Neural cell (in vitro differentiated cells): ENCODE measurements around the gene NDST4. TPM values are rescaled to one million over a fixed set of nuclear protein-coding genes. Genes with fewer than 3 reads are reported as not detected.

Experiments used
- H2AFZ ChIP-seq: fragments of 200-600, 300-800 bp; sonication (generic), shearing (Covaris generic); 2 replicates; pipeline ENCODE4 v1.6.0; 2014; ENCODE audit warnings: low read depth, mild to moderate bottlenecking, antibody characterized with exemption, low read length, moderate library complexity
- H3F3A ChIP-seq: fragments of 200-600 bp; shearing (Covaris generic); 2 replicates; pipeline ENCODE4 v1.6.1; 2016; ENCODE audit warnings: mild to moderate bottlenecking, moderate library complexity, mixed read lengths, antibody characterized with exemption, low read length; ENCODE audit not compliant: insufficient read depth, poor library complexity, severe bottlenecking
- H3K27ac ChIP-seq: fragments of 200-600, 300-800 bp; sonication (generic), shearing (Covaris generic); 2 replicates; pipeline ENCODE4 v1.5.1; 2014; ENCODE audit warnings: mild to moderate bottlenecking, low read length, moderate library complexity
- H3K27me3 ChIP-seq: fragments of 300-800, 200-600 bp; sonication (generic), shearing (Covaris generic); 2 replicates; pipeline ENCODE4 v1.6.0; 2014; ENCODE audit warnings: mild to moderate bottlenecking, low read depth, low read length, moderate library complexity; ENCODE audit not compliant: insufficient read depth
- H3K36me3 ChIP-seq: fragments of 300-800, 200-600 bp; sonication (generic), shearing (Covaris generic); 2 replicates; pipeline ENCODE4 v1.5.1; 2014; ENCODE audit warnings: mild to moderate bottlenecking, antibody characterized with exemption, low read length, moderate library complexity; ENCODE audit not compliant: insufficient read depth
- H3K4me2 ChIP-seq: fragments of 300-800, 200-600 bp; sonication (generic), shearing (Covaris generic); 2 replicates; pipeline ENCODE4 v1.6.0; 2014; ENCODE audit warnings: mild to moderate bottlenecking, low read length
- H3K4me3 ChIP-seq: fragments of 300-800, 200-600 bp; sonication (generic), shearing (Covaris generic); 2 replicates; pipeline ENCODE4 v1.5.1; 2014; ENCODE audit warnings: mild to moderate bottlenecking, low read length, moderate library complexity
- H3K79me2 ChIP-seq: fragments of 200-600 bp; shearing (Covaris generic); replicated peaks from 2 replicates; pipeline ENCODE4 v1.6.0; 2014; ENCODE audit warnings: mild to moderate bottlenecking, low read length, moderate library complexity; ENCODE audit not compliant: insufficient read depth
- H3K9ac ChIP-seq: fragments of 300-800, 200-600 bp; sonication (generic), shearing (Covaris generic); 2 replicates; pipeline ENCODE4 v1.6.1; 2016; ENCODE audit warnings: mild to moderate bottlenecking, low read length, mixed read lengths
- H3K9me2 ChIP-seq: fragments of 200-600 bp; shearing (Covaris generic); 2 replicates; pipeline ENCODE4 v1.6.1; 2016; ENCODE audit warnings: mild to moderate bottlenecking, low read length, mixed read lengths; ENCODE audit not compliant: insufficient read depth
- H3K9me3 ChIP-seq: fragments of 200-600, 300-800 bp; sonication (generic), shearing (Covaris generic); 2 replicates; pipeline ENCODE4 v1.6.1; 2016; ENCODE audit warnings: mild to moderate bottlenecking, mixed run types, low read length, moderate library complexity, mixed read lengths
- H4K20me1 ChIP-seq: fragments of 200-600 bp; shearing (Covaris generic); 2 replicates; pipeline ENCODE4 v1.6.1; 2016; ENCODE audit warnings: mild to moderate bottlenecking, mixed run types; ENCODE audit not compliant: insufficient read depth
- EP300 ChIP-seq: fragments of 450-650 bp; conservative IDR thresholded peaks from 2 replicates; pipeline ENCODE4 v1.6.1; 2014; ENCODE audit warnings: antibody characterized with exemption, mild to moderate bottlenecking, moderate library complexity; ENCODE audit not compliant: poor library complexity, severe bottlenecking
- EZH2 ChIP-seq: fragments of 200-600, 300-800 bp; shearing (Covaris generic), sonication (generic); IDR thresholded peaks from 2 replicates; pipeline ENCODE4 v1.6.1; 2014; ENCODE audit warnings: antibody characterized with exemption, low read length, borderline replicate concordance, mild to moderate bottlenecking; ENCODE audit not compliant: insufficient read depth, poor library complexity, severe bottlenecking
- MXI1 ChIP-seq: fragments of 450-650 bp; conservative IDR thresholded peaks from 2 replicates; pipeline ENCODE4 v1.6.1; 2014; ENCODE audit warnings: antibody characterized with exemption, mild to moderate bottlenecking; ENCODE audit not compliant: poor library complexity, severe bottlenecking
- POLR2AphosphoS5 ChIP-seq: IDR thresholded peaks from 2 replicates; pipeline ENCODE4 v1.6.1; 2012
- RAD21 ChIP-seq: fragments of 450-650 bp; conservative IDR thresholded peaks from 2 replicates; pipeline ENCODE4 v1.6.1; 2014; ENCODE audit warnings: antibody characterized with exemption, mild to moderate bottlenecking, moderate library complexity
- SMC3 ChIP-seq: fragments of 450-650 bp; conservative IDR thresholded peaks from 2 replicates; pipeline ENCODE4 v1.6.1; 2014; ENCODE audit warnings: antibody characterized with exemption, mild to moderate bottlenecking, moderate library complexity; ENCODE audit not compliant: poor library complexity
- TAF1 ChIP-seq: IDR thresholded peaks from 2 replicates; pipeline ENCODE4 v1.6.1; 2012; ENCODE audit warnings: low read depth
- polyA plus RNA-seq: library from polyadenylated mRNA; depleted of rRNA; stranded (reverse); fragments of >200 nt; gene quantifications from 2 replicates; pipeline ENCODE4 v1.2.3, GENCODE V29; 2014
- TF ChIP-seq, protein P1 (sequence below): IDR thresholded peaks from 2 replicates; pipeline ENCODE4 v1.6.1; 2012; ENCODE audit warnings: borderline replicate concordance
- TF ChIP-seq, protein P2 (sequence below): fragments of 450-650 bp; IDR thresholded peaks from 2 replicates; pipeline ENCODE4 v1.5.1; 2014; ENCODE audit warnings: antibody characterized with exemption, mild to moderate bottlenecking, moderate library complexity; ENCODE audit not compliant: poor library complexity, severe bottlenecking

The NDST4 gene
- polyA plus RNA-seq, 1 donor from 2014 or later: 1.3 TPM

DNA sequence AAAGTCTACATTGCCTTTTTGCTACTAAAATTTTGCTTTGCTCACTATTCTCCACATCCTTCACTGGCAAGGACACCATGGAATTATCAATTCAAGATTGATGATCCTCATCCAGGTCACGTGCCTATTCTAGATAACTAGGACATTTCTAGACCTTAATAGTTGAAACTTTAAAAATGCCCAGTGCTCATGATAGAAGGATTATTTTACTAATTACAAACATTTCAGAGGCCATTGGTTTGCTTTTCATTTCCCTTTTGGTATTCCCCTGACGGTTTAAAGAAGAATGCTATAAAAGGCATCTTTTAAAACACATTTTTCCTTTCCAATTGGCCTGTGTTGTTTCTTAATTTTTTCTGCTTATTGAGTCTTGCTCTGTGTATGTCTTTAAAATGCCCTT, 249.4 kb downstream of the NDST4 start:
- Histone ChIP-seq H3K9me3 (no peaks in the 10 kb centered on the region), H3K9ac (no peak overlapping the region), H3K27ac (no peak overlapping the region), H3K4me3 (no peak overlapping the region), H3K79me2 (no peaks in the 10 kb centered on the region), H2AFZ (no peak overlapping the region), H3K36me3 (no peaks in the 10 kb centered on the region), H3K9me2 (no peaks in the 10 kb centered on the region), H4K20me1 (no peaks in the 10 kb centered on the region), H3K4me2 (no peak overlapping the region), H3K27me3 (no peaks in the 10 kb centered on the region), H3F3A (peaks cover 3% of the 10 kb centered on the region)
- TF ChIP-seq POLR2AphosphoS5: no peak
- TF ChIP-seq, protein P1, sequence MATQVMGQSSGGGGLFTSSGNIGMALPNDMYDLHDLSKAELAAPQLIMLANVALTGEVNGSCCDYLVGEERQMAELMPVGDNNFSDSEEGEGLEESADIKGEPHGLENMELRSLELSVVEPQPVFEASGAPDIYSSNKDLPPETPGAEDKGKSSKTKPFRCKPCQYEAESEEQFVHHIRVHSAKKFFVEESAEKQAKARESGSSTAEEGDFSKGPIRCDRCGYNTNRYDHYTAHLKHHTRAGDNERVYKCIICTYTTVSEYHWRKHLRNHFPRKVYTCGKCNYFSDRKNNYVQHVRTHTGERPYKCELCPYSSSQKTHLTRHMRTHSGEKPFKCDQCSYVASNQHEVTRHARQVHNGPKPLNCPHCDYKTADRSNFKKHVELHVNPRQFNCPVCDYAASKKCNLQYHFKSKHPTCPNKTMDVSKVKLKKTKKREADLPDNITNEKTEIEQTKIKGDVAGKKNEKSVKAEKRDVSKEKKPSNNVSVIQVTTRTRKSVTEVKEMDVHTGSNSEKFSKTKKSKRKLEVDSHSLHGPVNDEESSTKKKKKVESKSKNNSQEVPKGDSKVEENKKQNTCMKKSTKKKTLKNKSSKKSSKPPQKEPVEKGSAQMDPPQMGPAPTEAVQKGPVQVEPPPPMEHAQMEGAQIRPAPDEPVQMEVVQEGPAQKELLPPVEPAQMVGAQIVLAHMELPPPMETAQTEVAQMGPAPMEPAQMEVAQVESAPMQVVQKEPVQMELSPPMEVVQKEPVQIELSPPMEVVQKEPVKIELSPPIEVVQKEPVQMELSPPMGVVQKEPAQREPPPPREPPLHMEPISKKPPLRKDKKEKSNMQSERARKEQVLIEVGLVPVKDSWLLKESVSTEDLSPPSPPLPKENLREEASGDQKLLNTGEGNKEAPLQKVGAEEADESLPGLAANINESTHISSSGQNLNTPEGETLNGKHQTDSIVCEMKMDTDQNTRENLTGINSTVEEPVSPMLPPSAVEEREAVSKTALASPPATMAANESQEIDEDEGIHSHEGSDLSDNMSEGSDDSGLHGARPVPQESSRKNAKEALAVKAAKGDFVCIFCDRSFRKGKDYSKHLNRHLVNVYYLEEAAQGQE: no peak
- no peak for TF ChIP-seq SMC3
- no peak for TF ChIP-seq TAF1
- TF ChIP-seq EP300: no peak
- no peak for TF ChIP-seq RAD21

DNA sequence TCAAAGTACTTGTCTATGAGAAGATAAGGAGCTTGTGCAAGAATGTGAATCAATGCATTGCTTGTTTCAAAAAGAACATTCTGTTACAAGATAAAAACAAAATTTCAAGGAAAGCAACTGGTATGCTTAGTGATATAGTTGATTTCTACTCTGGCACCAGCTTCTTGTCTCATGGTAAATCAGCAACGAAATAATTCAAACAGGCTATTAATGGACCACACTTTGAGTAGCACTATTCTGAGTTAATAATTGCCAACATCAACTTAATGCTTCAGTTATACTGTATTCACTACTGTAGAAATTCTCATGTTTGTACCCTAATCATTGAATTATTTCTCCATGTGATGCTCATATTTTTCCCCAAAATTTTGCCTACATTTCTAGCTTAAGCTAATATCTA, 252.6 kb downstream of the NDST4 start:
- Histone ChIP-seq H3K9me2 (no peaks in the 10 kb centered on the region), H2AFZ (no peak overlapping the region), H3K4me2 (no peak overlapping the region), H4K20me1 (no peaks in the 10 kb centered on the region), H3K79me2 (no peaks in the 10 kb centered on the region), H3K9ac (no peak overlapping the region), H3K4me3 (no peak overlapping the region), H3K36me3 (no peaks in the 10 kb centered on the region), H3F3A (no peaks in the 10 kb centered on the region), H3K27ac (no peak overlapping the region), H3K9me3 (no peaks in the 10 kb centered on the region), H3K27me3 (no peaks in the 10 kb centered on the region)
- no peak for TF ChIP-seq MXI1
- TF ChIP-seq TAF1: no peak

DNA sequence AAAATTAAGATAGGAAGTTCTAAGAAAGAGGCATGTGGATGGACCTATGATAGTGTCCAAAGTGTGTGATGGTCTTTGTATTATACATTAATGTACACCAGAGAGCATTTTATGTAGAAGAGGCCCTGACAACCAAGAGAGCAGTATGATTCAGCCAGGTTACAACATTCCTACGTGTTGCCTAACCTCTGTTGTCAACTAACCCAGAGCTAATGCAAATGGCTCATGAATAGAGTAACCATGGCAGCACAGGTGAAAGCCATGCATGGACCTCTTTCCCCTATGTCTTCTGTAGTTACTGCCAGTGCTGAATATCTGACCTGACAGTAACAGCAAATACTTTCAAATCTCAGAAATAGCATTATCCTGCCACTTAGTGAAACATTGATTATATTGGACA, 255.6 kb downstream of the NDST4 start:
- no peak overlapping the region for H3K9ac ChIP-seq
- H3K4me3 ChIP-seq: no peak overlapping the region
- H3K27ac ChIP-seq: no peak overlapping the region
- H3K9me3 ChIP-seq: no peaks in the 10 kb centered on the region
- H2AFZ ChIP-seq: no peak overlapping the region
- H3K9me2 ChIP-seq: no peaks in the 10 kb centered on the region
- H3K4me2 ChIP-seq: no peak overlapping the region
- H4K20me1 ChIP-seq: no peaks in the 10 kb centered on the region
- no peaks in the 10 kb centered on the region for H3K27me3 ChIP-seq
- TF ChIP-seq, protein P1: no peak
- TF ChIP-seq, protein P2, sequence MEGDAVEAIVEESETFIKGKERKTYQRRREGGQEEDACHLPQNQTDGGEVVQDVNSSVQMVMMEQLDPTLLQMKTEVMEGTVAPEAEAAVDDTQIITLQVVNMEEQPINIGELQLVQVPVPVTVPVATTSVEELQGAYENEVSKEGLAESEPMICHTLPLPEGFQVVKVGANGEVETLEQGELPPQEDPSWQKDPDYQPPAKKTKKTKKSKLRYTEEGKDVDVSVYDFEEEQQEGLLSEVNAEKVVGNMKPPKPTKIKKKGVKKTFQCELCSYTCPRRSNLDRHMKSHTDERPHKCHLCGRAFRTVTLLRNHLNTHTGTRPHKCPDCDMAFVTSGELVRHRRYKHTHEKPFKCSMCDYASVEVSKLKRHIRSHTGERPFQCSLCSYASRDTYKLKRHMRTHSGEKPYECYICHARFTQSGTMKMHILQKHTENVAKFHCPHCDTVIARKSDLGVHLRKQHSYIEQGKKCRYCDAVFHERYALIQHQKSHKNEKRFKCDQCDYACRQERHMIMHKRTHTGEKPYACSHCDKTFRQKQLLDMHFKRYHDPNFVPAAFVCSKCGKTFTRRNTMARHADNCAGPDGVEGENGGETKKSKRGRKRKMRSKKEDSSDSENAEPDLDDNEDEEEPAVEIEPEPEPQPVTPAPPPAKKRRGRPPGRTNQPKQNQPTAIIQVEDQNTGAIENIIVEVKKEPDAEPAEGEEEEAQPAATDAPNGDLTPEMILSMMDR: no peak
- TF ChIP-seq EZH2 (no peak), TAF1 (no peak), SMC3 (no peak), EP300 (no peak), RAD21 (no peak), POLR2AphosphoS5 (no peak), MXI1 (no peak)
- no peaks in the 10 kb centered on the region for H3F3A ChIP-seq
- no peaks in the 10 kb centered on the region for H3K79me2 ChIP-seq
- no peaks in the 10 kb centered on the region for H3K36me3 ChIP-seq
